IMR-90 (cell line): Measurements from ENCODE around the gene CSRP2.

Experiments used
- BHLHE40 ChIP-seq: fragments of 150-350 bp; IDR thresholded peaks from 2 replicates; pipeline ENCODE4 v1.6.1; 2016; ENCODE audit warnings: mild to moderate bottlenecking, low read depth, low read length
- CTCF ChIP-seq: conservative IDR thresholded peaks from 2 replicates; pipeline ENCODE4 v1.5.1; 2012; ENCODE audit warnings: mild to moderate bottlenecking, low read depth, low read length, improper control_type of control experiment
- ELK1 ChIP-seq: fragments of 150-350 bp; IDR thresholded peaks from 2 replicates; pipeline ENCODE4 v1.6.1; 2016; ENCODE audit warnings: low read depth, mild to moderate bottlenecking, low read length, moderate library complexity, borderline replicate concordance
- MXI1 ChIP-seq: IDR thresholded peaks from 2 replicates; pipeline ENCODE4 v1.6.1; 2012; ENCODE audit warnings: low read depth, mild to moderate bottlenecking, low read length, moderate library complexity, borderline replicate concordance
- POLR2A ChIP-seq: IDR thresholded peaks from 2 replicates; pipeline ENCODE4 v1.6.1; 2012; ENCODE audit warnings: mild to moderate bottlenecking, low read depth, low read length
- RFX5 ChIP-seq: IDR thresholded peaks from 2 replicates; pipeline ENCODE4 v1.8.0; 2012; ENCODE audit warnings: low read depth, mild to moderate bottlenecking, low read length, moderate library complexity
- SMC3 ChIP-seq: fragments of 150-350 bp; IDR thresholded peaks from 2 replicates; pipeline ENCODE4 v1.6.1; 2016; ENCODE audit warnings: low read depth, mild to moderate bottlenecking, antibody characterized with exemption, low read length, moderate library complexity

DNA sequence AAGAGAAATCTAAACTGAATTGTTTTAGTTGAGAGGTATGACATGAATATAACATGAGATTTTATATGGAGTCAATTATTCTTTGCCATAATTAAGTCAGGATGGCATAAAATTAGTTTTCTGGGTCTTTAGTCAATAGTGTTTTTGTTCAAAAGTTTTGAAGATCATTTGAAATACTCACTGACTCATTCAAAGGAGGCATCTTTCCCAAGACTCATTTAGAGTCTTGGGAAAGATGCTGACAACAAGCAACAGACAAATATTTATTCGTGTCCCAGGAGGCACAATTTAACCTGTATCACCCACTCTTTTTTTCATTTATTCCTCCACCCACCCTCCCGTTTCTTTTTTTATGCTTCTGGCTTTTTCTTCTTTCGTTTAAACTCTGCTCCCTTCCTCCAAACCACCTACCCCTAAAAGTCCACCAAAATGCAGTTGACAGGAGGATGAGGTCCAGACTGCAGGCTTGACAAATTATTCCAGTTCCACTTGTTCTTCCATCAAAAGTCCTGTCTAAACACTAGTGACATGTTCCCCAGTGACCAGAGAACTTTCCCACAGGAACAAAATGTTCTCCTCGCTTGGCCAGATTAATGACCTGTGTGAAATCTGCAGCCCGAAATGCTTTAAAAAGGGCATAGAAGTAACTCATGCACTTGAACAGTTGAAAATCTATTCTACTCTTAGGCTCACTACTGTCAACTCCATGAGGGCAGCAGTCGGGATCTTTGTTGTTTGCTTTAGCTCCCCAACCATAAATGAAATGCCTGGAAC is 43.3 kb upstream of the CSRP2 start:
- TF ChIP-seq RFX5 (no peak), CTCF (no peak), SMC3 (no peak), ELK1 (no peak), POLR2A (no peak), MXI1 (no peak), BHLHE40 (no peak)
